HepG2 (cell line): Measurements from ENCODE around the gene HOXA1. TPM values are rescaled to one million over a fixed set of nuclear protein-coding genes. Genes with fewer than 3 reads are reported as not detected.

Experiments
- ATAC-seq: fragments of 200-7000 bp; cut with Tn5 transposase; 3 replicates; pipeline ENCODE4 v1.9.1; 2020; ENCODE audit warnings: mild to moderate bottlenecking, moderate library complexity
- BruUV-seq: library from RNA; stranded (reverse); fragments of 400-500 nt; replicated peaks from 2 replicates; lab custom pipeline; 2021; lab: Mats Ljungman, UMichigan
- CTCF ChIA-PET: fragments of 300-600 bp; formaldehyde crosslinking; extraction: SDS; loops from one replicate; lab custom pipeline; 2021; ENCODE audit warnings: low total read pairs, inconsistent platforms, low intra/inter-chr PET ratio; lab: Yijun Ruan, JAX
- POLR2A ChIA-PET: fragments of 350-600 bp; sonication (Branson Sonifier 250); formaldehyde crosslinking; loops from one replicate; lab custom pipeline; 2020; ENCODE audit warnings: antibody characterized with exemption, inconsistent platforms; lab: Yijun Ruan, JAX
- DNase-seq: peaks from one replicate; pipeline ENCODE4 v3.0.0-alpha.2; 2015; ENCODE audit warnings: low spot score
- FAIRE-seq: peaks from 3 replicates; lab custom pipeline; 2011; peaks lifted over from hg19 to GRCh38; lab: Jason Lieb, UNC
- H2AFZ ChIP-seq: one replicate; pipeline ENCODE4 v1.6.1; 2011; ENCODE audit warnings: low read length, inconsistent platforms
- H3K27ac ChIP-seq: fragments of 300-600 bp; 3 replicates; pipeline ENCODE4 v1.8.0; 2011; ENCODE audit warnings: mixed run types, mild to moderate bottlenecking, mixed read lengths, low read length, inconsistent platforms; ENCODE audit not compliant: insufficient read depth; ENCODE audit errors: extremely low read length
- H3K27me3 ChIP-seq, 2 experiments: fragments of 200-600 bp in 1 of 2; 2 replicates in 1 of 2; 3 replicates in 1 of 2; pipeline versions ENCODE4 v1.6.0 to v1.8.0; 2011; ENCODE audit warnings: low read length in 2 of 2, mild to moderate bottlenecking in 2 of 2, moderate library complexity in 2 of 2, inconsistent platforms in 1 of 2; ENCODE audit not compliant: insufficient read depth in 2 of 2, control insufficient read depth in 1 of 2
- H3K36me3 ChIP-seq, 2 experiments: fragments of 200-600 bp in 1 of 2; replicated peaks in 1 of 2; 2 replicates in 1 of 2; 3 replicates in 1 of 2; pipeline versions ENCODE4 v1.5.1 to v1.8.0; 2011; ENCODE audit warnings: low read length in 2 of 2, inconsistent platforms in 1 of 2; ENCODE audit not compliant: insufficient read depth in 2 of 2, control insufficient read depth in 1 of 2
- H3K4me1 ChIP-seq: 2 replicates; pipeline ENCODE4 v1.5.1; 2012; ENCODE audit warnings: low read length, inconsistent platforms; ENCODE audit not compliant: insufficient read depth
- H3K4me2 ChIP-seq: 2 replicates; pipeline ENCODE4 v1.6.0; 2011; ENCODE audit warnings: low read depth, low read length, inconsistent platforms
- H3K4me3 ChIP-seq, 3 experiments: fragments of 200-600 bp in 1 of 3; sonication (generic), shearing (Covaris generic) in 1 of 3; replicated peaks in 1 of 3; 2 replicates each; pipeline ENCODE4 v1.5.1; 2011 to 2016; ENCODE audit warnings: low read length in 3 of 3, inconsistent platforms in 2 of 3, low read depth in 2 of 3, mild to moderate bottlenecking in 2 of 3, control low read depth in 1 of 3, mixed read lengths in 1 of 3; ENCODE audit not compliant: insufficient read depth in 1 of 3
- H3K79me2 ChIP-seq: one replicate; pipeline ENCODE4 v1.6.1; 2011; ENCODE audit warnings: low read length, inconsistent platforms; ENCODE audit not compliant: insufficient read depth
- H3K9ac ChIP-seq: 2 replicates; pipeline ENCODE4 v1.6.0; 2011; ENCODE audit warnings: mild to moderate bottlenecking, low read depth, low read length, inconsistent platforms; ENCODE audit not compliant: insufficient read depth
- H3K9me3 ChIP-seq: 2 replicates; pipeline ENCODE4 v1.5.1; 2012; ENCODE audit warnings: mild to moderate bottlenecking, low read length
- H4K20me1 ChIP-seq: 2 replicates; pipeline ENCODE4 v1.6.0; 2011; ENCODE audit warnings: inconsistent platforms, mild to moderate bottlenecking, low read length, moderate library complexity; ENCODE audit not compliant: insufficient read depth
- CBX5 ChIP-seq: sonication (generic); formaldehyde crosslinking; IDR thresholded peaks from 2 replicates; pipeline ENCODE4 v1.4.0; 2020; ENCODE audit warnings: missing genetic modification reagents, borderline replicate concordance
- CREB1 ChIP-seq, 2 experiments: fragments of 450-650 bp in 1 of 2; IDR thresholded peaks; 2 replicates each; pipeline ENCODE4 v1.6.1; 2016 to 2017; ENCODE audit warnings: control low read depth in 1 of 2, mild to moderate bottlenecking in 1 of 2, missing compliant biosample characterization in 1 of 2, missing genetic modification characterization in 1 of 2
- HNRNPH1 ChIP-seq: fragments of 200-400 bp; formaldehyde crosslinking; optimal IDR thresholded peaks from 2 replicates; pipeline ENCODE3; 2017; ENCODE audit warnings: mild to moderate bottlenecking, low read depth, low read length
- KLF11 ChIP-seq: IDR thresholded peaks from 2 replicates; pipeline ENCODE4 v1.6.1; 2016; ENCODE audit warnings: missing compliant biosample characterization
- KLF15 ChIP-seq: sonication (generic); formaldehyde crosslinking; IDR thresholded peaks from 2 replicates; pipeline ENCODE4 v1.8.1; 2023; ENCODE audit warnings: borderline replicate concordance, mild to moderate bottlenecking, inconsistent platforms, missing genetic modification reagents, mixed read lengths
- PCBP2 ChIP-seq: fragments of 200-400 bp; formaldehyde crosslinking; optimal IDR thresholded peaks from 2 replicates; pipeline ENCODE3; 2018; ENCODE audit warnings: low read length, low read depth; ENCODE audit not compliant: poor library complexity, severe bottlenecking
- REPIN1 ChIP-seq: sonication (generic); formaldehyde crosslinking; IDR thresholded peaks from 2 replicates; pipeline ENCODE4 v1.8.0; 2022; ENCODE audit warnings: missing genetic modification reagents, low read depth, mild to moderate bottlenecking, borderline replicate concordance
- RFX3 ChIP-seq: IDR thresholded peaks from 2 replicates; pipeline ENCODE4 v1.6.1; 2016; ENCODE audit warnings: missing biosample characterization, missing genetic modification reagents
- SMAD1 ChIP-seq: sonication (generic); formaldehyde crosslinking; IDR thresholded peaks from 2 replicates; pipeline ENCODE4 v1.4.0; 2020; ENCODE audit warnings: missing genetic modification reagents, low read depth, mild to moderate bottlenecking, borderline replicate concordance
- ZNF256 ChIP-seq: sonication (generic); formaldehyde crosslinking; conservative IDR thresholded peaks from 2 replicates; pipeline ENCODE4 v1.4.0; 2020; ENCODE audit warnings: missing genetic modification reagents
- ZNF282 ChIP-seq: fragments of 450-650 bp; IDR thresholded peaks from 2 replicates; pipeline ENCODE4 v1.6.1; 2018; ENCODE audit not compliant: partially characterized antibody
- ZNF562 ChIP-seq: sonication (generic); formaldehyde crosslinking; IDR thresholded peaks from 2 replicates; pipeline ENCODE4 v1.8.0; 2022; ENCODE audit warnings: missing genetic modification reagents, borderline replicate concordance
- ZNF672 ChIP-seq: sonication (generic); formaldehyde crosslinking; IDR thresholded peaks from 2 replicates; pipeline ENCODE4 v1.8.1; 2022; ENCODE audit warnings: missing genetic modification reagents
- WGBS: methylation state at CpG from one replicate; pipeline ENCODE4 v1.1.6; 2017; ENCODE audit warnings: low lambda C conversion rate; 5-methylcytosine and 5-hydroxymethylcytosine counted together
- in situ Hi-C: cut with HindIII; loops from 2 replicates; pipeline ENCODE4 v1.10.0; 2017; ENCODE audit warnings: low pct_unique_long_range_greater_than_20kb; ENCODE audit not compliant: extremely low pct_ligation_motif_present
- intact Hi-C: fragments of 100-400 bp; cut with micrococcal nuclease; formaldehyde crosslinking; loops from one replicate; pipeline ENCODE4 v1.10.0; 2022; ENCODE audit not compliant: unreplicated experiment
- polyA plus RNA-seq, 8 experiments: library from polyadenylated mRNA; depleted of rRNA in 3 of 8; stranded (reverse) in 7 of 8; unstranded in 1 of 8; fragments of >200 nt; fragmentation: Illumina TruSeq in 4 of 8; extraction: Trizol in 4 of 8; gene quantifications; 2 replicates each; pipeline versions ENCODE4 v1.2.1 to v1.2.3, GENCODE V29; 2011 to 2016; ENCODE audit warnings: low read depth in 4 of 8, missing spikeins in 1 of 8, mixed read lengths in 1 of 8; ENCODE audit not compliant: insufficient read depth in 1 of 8
- total RNA-seq, 5 experiments: library from RNA; depleted of rRNA; stranded (reverse); fragments of >200 nt; fragmentation: Illumina TruSeq; extraction: Trizol; gene quantifications; 2 replicates each; pipeline ENCODE4 v1.2.3, GENCODE V29; 2016; ENCODE audit warnings: low read depth in 1 of 5
- TF ChIP-seq, protein P1 (sequence below): sonication (generic); formaldehyde crosslinking; IDR thresholded peaks from 2 replicates; pipeline ENCODE4 v1.4.0; 2020; ENCODE audit warnings: missing genetic modification reagents
- TF ChIP-seq, protein P2 (sequence below): IDR thresholded peaks from 2 replicates; pipeline ENCODE4 v1.6.1; 2016; ENCODE audit warnings: missing compliant biosample characterization, missing genetic modification reagents, borderline replicate concordance
- TF ChIP-seq, protein P3 (sequence below): sonication (generic); formaldehyde crosslinking; IDR thresholded peaks from 2 replicates; pipeline ENCODE4 v1.4.0; 2020; ENCODE audit warnings: missing genetic modification reagents, mild to moderate bottlenecking, borderline replicate concordance

The HOXA1 gene
- total and polyA plus RNA-seq, 2 of the 13 experiments (the other 11 are each of a cell fraction or from before 2014, with no cell fraction given): 0.18 to 0.20 TPM

DNA sequence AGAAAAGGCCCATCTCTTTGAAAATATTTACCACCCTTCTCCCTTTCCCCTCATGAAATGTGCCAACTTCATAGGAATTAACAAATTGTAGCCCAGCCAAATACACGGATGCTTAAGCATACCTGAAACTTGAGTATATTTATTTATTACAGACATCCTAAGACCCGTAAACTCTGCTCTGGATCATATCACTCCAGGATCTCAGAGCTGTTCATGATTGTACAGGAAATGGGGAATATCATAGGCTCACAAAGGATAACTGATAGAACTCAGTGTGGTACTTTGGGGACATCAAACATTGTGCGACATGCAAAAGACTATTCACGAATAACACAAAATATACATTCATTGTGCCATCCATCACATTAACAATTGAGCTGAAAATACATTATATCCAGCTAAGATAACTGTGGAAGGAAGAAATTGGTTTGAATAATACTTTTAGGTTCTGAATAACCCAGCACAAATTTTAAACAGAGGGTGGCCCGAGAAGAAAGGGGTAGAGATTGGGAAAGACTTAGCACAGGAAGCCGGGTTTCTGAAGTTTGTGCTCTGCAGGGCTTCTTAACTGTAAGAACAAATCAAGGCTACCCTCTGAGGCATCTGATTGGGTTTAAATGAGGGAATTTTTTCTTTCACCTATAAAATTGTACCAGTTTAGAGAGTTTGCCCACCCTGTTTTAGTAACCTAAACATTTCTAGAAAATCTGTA is 2.5 kb downstream of the HOXA1 start (continued):
- TF ChIP-seq ZNF256 (CRISPR knock-in tag): no peak
- TF ChIP-seq, protein P1, sequence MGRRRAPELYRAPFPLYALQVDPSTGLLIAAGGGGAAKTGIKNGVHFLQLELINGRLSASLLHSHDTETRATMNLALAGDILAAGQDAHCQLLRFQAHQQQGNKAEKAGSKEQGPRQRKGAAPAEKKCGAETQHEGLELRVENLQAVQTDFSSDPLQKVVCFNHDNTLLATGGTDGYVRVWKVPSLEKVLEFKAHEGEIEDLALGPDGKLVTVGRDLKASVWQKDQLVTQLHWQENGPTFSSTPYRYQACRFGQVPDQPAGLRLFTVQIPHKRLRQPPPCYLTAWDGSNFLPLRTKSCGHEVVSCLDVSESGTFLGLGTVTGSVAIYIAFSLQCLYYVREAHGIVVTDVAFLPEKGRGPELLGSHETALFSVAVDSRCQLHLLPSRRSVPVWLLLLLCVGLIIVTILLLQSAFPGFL (CRISPR knock-in tag): no peak

DNA sequence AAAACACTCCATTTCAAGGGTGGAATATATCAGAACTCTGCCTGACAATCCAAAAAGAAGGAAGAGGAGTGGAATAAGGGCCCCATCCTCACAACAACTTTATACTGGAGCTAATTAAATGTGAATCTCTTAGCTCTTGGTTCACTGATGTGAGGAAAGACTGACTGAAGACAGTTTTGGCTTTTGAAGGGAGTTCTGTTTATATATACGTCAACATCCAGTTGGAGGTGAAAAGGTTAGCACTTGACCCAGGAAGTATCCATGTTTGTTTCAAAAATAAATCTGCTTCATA is 3.0 kb downstream of the HOXA1 start:
- peaks cover 2 to 19% of the 10 kb centered on the region in 2 experiments; a peak in 2 of 5 replicates for H3K27me3 ChIP-seq
- no peak for TF ChIP-seq ZNF282
- no peak for TF ChIP-seq KLF15
- TF ChIP-seq, protein P2, sequence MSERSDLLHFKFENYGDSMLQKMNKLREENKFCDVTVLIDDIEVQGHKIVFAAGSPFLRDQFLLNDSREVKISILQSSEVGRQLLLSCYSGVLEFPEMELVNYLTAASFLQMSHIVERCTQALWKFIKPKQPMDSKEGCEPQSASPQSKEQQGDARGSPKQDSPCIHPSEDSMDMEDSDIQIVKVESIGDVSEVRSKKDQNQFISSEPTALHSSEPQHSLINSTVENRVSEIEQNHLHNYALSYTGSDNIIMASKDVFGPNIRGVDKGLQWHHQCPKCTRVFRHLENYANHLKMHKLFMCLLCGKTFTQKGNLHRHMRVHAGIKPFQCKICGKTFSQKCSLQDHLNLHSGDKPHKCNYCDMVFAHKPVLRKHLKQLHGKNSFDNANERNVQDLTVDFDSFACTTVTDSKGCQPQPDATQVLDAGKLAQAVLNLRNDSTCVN (CRISPR knock-in tag): no peak
- TF ChIP-seq, protein P3, sequence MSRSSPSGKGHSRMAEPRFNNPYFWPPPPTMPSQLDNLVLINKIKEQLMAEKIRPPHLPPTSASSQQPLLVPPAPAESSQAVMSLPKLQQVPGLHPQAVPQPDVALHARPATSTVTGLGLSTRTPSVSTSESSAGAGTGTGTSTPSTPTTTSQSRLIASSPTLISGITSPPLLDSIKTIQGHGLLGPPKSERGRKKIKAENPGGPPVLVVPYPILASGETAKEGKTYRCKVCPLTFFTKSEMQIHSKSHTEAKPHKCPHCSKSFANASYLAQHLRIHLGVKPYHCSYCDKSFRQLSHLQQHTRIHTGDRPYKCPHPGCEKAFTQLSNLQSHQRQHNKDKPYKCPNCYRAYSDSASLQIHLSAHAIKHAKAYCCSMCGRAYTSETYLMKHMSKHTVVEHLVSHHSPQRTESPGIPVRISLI: no peak
- TF ChIP-seq ZNF672 (CRISPR knock-in tag): no peak
- no peak for TF ChIP-seq HNRNPH1
- no peak for TF ChIP-seq ZNF562 (CRISPR knock-in tag)
- TF ChIP-seq RFX3 (CRISPR knock-in tag): no peak
- TF ChIP-seq REPIN1 (CRISPR knock-in tag): no peak
- TF ChIP-seq SMAD1 (CRISPR knock-in tag): no peak
- no peak for TF ChIP-seq PCBP2
- TF ChIP-seq CREB1 (IDR thresholded peaks at IDR 0.05): no peak
- TF ChIP-seq CREB1 (CRISPR knock-in tag; IDR thresholded peaks at IDR 0.05): no peak
- no peak for TF ChIP-seq CBX5
- no peak for TF ChIP-seq KLF11 (CRISPR knock-in tag)
- 69% methylated on average over 1 of the region's 1 CpG for whole genome bisulfite sequencing
- ATAC-seq (no peak), FAIRE-seq (no peak), DNase-seq (no peak)
- no peaks in the 10 kb centered on the region for H4K20me1 ChIP-seq
- H3K9me3 ChIP-seq: no peaks in the 10 kb centered on the region
- POLR2A ChIA-PET: interaction anchor here (1.0 kb wide), 1 partner anchor 29 kb away, joined by 3 read pairs; no protein-coding TSS in a partner anchor
- no peak overlapping the region for H3K4me2 ChIP-seq
- no peak overlapping the region for H3K4me3 ChIP-seq
- peaks cover 25% of the 10 kb centered on the region for H3K4me1 ChIP-seq
- no peak overlapping the region for H3K9ac ChIP-seq
- H2AFZ ChIP-seq: no peak overlapping the region
- BruUV-seq: no TSS peak
- H3K79me2 ChIP-seq: no peaks in the 10 kb centered on the region
- in situ Hi-C loops (no loop called here), intact Hi-C loops (no loop called here)
- no peak overlapping the region for H3K27ac ChIP-seq
- CTCF ChIA-PET: no interaction called here
- H3K36me3 ChIP-seq: no peaks in the 10 kb centered on the region
